Thoracic aorta (tissue), 2 donors: ENCODE results near the gene ZFYVE1. TPM values are rescaled to one million over a fixed set of nuclear protein-coding genes. Genes with fewer than 3 reads are reported as not detected.

Source experiments
- ATAC-seq: fragments of 150-250 bp; one replicate; pipeline ENCODE4 v1.8.0; 2017; ENCODE audit warnings: low read depth; ENCODE audit not compliant: insufficient number of reproducible peaks, low FRiP score
- DNase-seq: peaks from one replicate; pipeline ENCODE4 v3.0.0-alpha.2; 2020; ENCODE audit warnings: low spot score
- H3K27ac ChIP-seq, 2 donors: fragments of 200-600 bp; sonication (generic); 1 replicate in 1 of 2; 2 replicates in 1 of 2; pipeline ENCODE4 v1.5.1; 2016; ENCODE audit warnings: mild to moderate bottlenecking in 2 of 2, moderate library complexity in 2 of 2
- H3K27me3 ChIP-seq: fragments of 200-600 bp; sonication (generic); replicated peaks from 2 replicates; pipeline ENCODE4 v1.6.0; 2016; ENCODE audit warnings: mild to moderate bottlenecking; ENCODE audit not compliant: insufficient read depth
- H3K36me3 ChIP-seq: fragments of 200-600 bp; sonication (generic); one replicate; pipeline ENCODE4 v1.5.1; 2016
- H3K4me1 ChIP-seq, 2 donors: fragments of 200-600 bp; sonication (generic); 1 replicate in 1 of 2; 2 replicates in 1 of 2; pipeline versions ENCODE4 v1.5.1 to v1.6.0; 2016; ENCODE audit warnings: low read depth in 2 of 2, mild to moderate bottlenecking in 1 of 2; ENCODE audit not compliant: control insufficient read depth in 1 of 2
- H3K4me3 ChIP-seq: fragments of 200-600 bp; sonication (generic); 2 replicates; pipeline ENCODE4 v1.5.1; 2016; ENCODE audit warnings: mild to moderate bottlenecking
- H3K9me3 ChIP-seq: fragments of 200-600 bp; sonication (generic); 2 replicates; pipeline ENCODE4 v1.5.1; 2016
- total RNA-seq, 2 donors: library from RNA; depleted of rRNA; stranded (reverse); fragments of >200 nt; gene quantifications; one replicate each; pipeline versions ENCODE4 v1.1.0 to v1.2.3, GENCODE V29; 2016
- TF ChIP-seq, protein P1 (sequence below): fragments of 200-600 bp; sonication (generic); IDR thresholded peaks from one replicate; pipeline ENCODE4 v1.5.1; 2019; ENCODE audit warnings: antibody characterized with exemption

The ZFYVE1 gene
- total RNA-seq, 2 donors from 2014 or later = 21.5 to 31.6 TPM

DNA sequence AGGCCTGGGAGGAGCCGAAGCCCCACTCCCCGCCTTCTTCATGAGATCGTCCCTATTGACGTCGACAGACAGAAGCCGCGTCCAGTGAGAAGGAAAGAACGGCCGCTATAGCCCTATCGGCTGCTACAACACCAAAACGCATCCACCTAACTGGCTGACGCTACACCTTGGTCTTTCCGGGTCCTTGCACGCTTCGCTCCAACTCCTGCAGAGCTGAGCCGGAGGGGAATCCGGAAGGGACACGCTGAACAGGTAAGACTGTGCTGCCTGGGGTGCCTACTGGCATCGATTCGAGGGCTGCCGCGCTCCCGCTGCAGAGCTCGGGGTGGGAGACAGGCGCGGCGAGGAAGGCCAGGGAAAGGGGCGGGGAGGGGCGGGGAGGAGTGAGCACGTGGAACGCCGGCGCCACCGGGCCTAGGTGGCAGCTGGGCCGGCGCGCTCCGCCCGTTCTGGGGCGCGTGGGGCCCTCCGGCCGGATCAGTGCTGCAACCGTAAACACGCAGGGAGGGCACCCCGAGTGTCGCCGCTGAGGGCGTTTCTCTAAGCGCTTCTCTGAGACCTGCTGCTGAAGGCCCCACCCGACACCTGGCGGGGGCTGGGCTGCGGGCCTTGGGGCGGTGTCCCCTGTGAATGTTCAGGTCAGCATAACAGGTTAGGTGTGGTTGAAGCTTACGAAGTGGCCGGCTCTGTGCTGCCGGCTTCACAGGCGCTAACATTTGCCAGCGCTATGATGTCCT lies 100.4 kb downstream of the ZFYVE1 start, which contains the start of gene DCAF4:
Gene DCAF4, plus strand, starts transcription at position 173 of the 737 bp plus-strand sequence. CDS start 11,515 bp downstream, outside the sequence.
- ATAC-seq = peak; percentile 93
- Histone ChIP-seq H3K4me3 (peak within 1 kb of the TSS; percentile 94), H3K36me3 (no peaks in the 10 kb centered on the region), H3K9me3 (no peaks in the 10 kb centered on the region), H3K27ac (peak within 1 kb of the TSS; percentile 49 to 56), H3K27me3 (no peaks in the 10 kb centered on the region), H3K4me1 (peaks cover 3 to 13% of the 10 kb centered on the region in 2 donors)
- peak; percentile 94 for DNase-seq
- TF ChIP-seq, protein P1, sequence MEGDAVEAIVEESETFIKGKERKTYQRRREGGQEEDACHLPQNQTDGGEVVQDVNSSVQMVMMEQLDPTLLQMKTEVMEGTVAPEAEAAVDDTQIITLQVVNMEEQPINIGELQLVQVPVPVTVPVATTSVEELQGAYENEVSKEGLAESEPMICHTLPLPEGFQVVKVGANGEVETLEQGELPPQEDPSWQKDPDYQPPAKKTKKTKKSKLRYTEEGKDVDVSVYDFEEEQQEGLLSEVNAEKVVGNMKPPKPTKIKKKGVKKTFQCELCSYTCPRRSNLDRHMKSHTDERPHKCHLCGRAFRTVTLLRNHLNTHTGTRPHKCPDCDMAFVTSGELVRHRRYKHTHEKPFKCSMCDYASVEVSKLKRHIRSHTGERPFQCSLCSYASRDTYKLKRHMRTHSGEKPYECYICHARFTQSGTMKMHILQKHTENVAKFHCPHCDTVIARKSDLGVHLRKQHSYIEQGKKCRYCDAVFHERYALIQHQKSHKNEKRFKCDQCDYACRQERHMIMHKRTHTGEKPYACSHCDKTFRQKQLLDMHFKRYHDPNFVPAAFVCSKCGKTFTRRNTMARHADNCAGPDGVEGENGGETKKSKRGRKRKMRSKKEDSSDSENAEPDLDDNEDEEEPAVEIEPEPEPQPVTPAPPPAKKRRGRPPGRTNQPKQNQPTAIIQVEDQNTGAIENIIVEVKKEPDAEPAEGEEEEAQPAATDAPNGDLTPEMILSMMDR = no peak

DNA sequence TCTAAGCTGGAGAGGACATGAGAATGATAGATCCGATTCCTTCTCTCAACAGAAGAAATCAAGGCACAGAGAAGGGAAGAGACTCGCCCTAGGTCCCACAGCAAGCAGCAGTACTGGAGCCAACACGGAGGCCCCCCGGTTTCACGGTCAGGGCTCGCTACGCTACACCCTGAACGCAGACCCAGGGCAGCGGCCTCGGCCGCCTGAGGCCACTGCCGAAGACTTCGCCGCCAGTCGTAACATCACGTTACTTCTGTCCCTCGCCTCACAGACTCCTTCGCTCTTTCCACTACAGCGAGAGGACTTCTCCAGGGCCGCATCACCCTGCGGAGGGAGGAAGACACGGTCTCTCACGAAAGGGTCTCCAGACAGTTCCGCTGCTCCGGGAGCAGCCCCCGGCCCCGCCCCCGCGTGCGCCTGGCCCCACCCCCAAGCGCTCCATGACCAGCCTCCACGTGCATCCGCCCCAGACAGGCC lies 101.1 kb downstream of the ZFYVE1 start:
- TF ChIP-seq, protein P1 = no peak
- Histone ChIP-seq H3K27ac (peak overlapping the region; percentile 25 to 47), H3K4me3 (peak overlapping the region; percentile 94), H3K36me3 (no peaks in the 10 kb centered on the region), H3K27me3 (no peaks in the 10 kb centered on the region), H3K9me3 (no peaks in the 10 kb centered on the region), H3K4me1 (peaks cover 3 to 13% of the 10 kb centered on the region in 2 donors)
- DNase-seq = no peak
- peak; percentile 12 for ATAC-seq

DNA sequence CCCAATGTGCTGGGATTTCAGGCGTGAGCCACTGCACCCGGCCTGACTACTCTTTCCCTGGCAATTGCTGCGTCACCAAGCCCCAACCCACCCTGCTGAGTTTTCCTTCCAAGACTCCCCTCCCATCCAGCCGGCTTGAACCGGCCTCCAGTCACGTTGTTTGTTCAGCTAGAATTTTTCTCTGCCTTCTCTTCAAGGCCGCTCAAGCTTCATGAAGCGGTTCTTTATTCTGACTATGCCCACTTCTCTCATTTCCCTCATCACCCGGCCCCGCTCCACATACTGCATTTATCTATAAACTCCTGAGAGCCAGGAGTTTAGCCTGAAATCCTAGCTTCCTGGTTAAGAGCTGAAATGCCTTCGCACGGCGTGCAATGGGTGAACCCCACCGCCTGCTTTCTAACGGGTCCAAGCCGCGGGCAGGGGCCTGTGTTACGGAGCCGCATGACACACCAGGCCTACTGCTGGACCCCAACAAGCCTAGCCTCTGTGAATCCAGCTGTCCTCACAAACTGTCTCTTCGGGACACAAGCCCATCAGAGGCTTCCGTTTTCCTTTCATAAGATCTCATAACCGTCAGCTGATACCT lies 101.6 kb downstream of the ZFYVE1 start:
- TF ChIP-seq, protein P1 = no peak
- Histone ChIP-seq H3K9me3 (no peaks in the 10 kb centered on the region), H3K36me3 (no peaks in the 10 kb centered on the region), H3K27ac (peak overlapping the region; percentile 25 to 47), H3K27me3 (no peaks in the 10 kb centered on the region), H3K4me1 (peaks cover 3 to 13% of the 10 kb centered on the region in 2 donors), H3K4me3 (peak overlapping the region; percentile 94)
- DNase-seq (no peak), ATAC-seq (no peak)

DNA sequence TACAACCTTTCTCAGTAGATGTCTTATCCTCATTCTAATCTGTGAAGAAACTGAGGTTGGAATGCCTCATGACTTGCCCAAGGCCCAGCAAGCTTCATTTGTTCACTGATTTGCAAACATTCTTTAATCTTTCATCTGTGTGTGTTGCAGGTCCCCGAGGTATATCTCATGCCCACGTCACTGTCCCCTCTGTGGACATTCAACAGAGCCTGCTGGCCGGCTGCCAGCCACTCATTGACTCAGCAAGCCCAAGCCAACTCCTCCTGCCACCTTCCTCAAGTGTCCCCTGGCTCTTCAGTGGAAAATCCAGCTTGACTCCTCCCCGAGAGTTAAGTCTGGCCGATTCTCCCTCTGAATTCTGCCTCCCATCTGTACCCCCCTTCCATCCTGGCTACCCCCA lies 102.6 kb downstream of the ZFYVE1 start:
- H3K4me1 ChIP-seq = peaks cover 3 to 13% of the 10 kb centered on the region in 2 donors
- no peak for ATAC-seq
- DNase-seq = no peak

DNA sequence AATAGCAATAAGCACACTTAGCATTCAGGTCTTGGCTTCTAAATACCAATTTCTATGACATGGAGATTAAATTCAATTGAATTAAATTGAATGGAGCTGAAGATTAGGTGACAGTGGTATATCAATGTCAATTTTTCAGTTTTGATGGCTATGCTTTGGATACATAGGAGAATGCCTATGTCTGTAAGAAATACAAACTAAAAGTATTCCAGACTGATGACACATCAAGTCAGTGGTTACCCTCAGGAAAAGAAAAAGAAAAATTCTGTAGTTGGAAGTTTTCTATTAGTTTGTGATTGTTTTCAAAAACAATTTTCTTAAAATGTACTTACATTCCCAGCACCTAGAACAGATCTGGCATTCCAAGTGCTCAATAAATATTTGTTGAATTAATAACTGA lies 105.5 kb downstream of the ZFYVE1 start:
- DNase-seq = no peak
- Histone ChIP-seq H3K27me3 (no peaks in the 10 kb centered on the region), H3K4me1 (peaks cover 0 to 35% of the 10 kb centered on the region in 2 donors), H3K27ac (no peak overlapping the region), H3K4me3 (no peak overlapping the region), H3K36me3 (no peaks in the 10 kb centered on the region), H3K9me3 (no peaks in the 10 kb centered on the region)
- TF ChIP-seq, protein P1 = no peak
- no peak for ATAC-seq

More for the DNA sequence above, 102.6 kb downstream of the ZFYVE1 start:
- H3K27me3 ChIP-seq = no peaks in the 10 kb centered on the region
- no peaks in the 10 kb centered on the region for H3K36me3 ChIP-seq
- H3K27ac ChIP-seq = no peak overlapping the region
- TF ChIP-seq, protein P1 = no peak
- H3K4me3 ChIP-seq = no peak overlapping the region
- H3K9me3 ChIP-seq = no peaks in the 10 kb centered on the region
